Measurements from ENCODE around the gene KDF1.

KDF1 gene, protein sequence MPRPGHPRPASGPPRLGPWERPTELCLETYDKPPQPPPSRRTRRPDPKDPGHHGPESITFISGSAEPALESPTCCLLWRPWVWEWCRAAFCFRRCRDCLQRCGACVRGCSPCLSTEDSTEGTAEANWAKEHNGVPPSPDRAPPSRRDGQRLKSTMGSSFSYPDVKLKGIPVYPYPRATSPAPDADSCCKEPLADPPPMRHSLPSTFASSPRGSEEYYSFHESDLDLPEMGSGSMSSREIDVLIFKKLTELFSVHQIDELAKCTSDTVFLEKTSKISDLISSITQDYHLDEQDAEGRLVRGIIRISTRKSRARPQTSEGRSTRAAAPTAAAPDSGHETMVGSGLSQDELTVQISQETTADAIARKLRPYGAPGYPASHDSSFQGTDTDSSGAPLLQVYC

GRCh38 chr1:26959722-26960624 lies at the start of gene KDF1:
Gene KDF1, minus strand, starts transcription at chr1:26960468. Its CDS starts 8,088 bp downstream, at chr1:26952380.
- DNase-seq (ENCODE audit: low read depth, low spot score) = peak; percentile 85

DNA sequence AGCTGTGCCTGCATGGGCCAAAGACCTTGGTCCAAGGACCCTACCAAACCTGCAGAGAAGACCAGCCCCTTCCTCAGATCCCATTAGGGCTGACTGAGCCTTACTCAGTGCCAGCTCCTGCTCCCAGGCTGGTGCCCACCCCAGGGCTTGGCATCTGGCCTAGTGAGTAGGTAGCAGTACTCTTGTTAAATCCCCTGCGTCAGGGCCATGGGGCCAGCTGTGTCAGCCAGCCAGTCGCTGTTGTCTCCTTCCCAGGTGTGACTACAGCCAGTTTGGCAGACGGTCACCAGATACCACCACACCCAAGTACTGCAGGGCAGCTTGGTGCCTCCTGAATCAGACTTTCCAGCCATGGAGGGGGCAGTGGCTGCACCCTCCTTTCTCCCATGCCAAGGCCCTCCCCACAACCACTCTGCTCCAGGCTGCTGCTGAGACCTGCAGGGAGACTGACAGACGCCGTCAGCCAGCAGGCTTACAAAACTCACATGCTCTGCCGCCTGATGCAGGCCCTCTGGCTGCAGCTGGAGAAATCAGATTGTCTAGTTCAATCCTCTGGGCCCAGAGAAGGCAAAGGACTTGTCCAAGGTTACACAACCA lies 49.4 kb upstream of the KDF1 start:
- DNase-seq (ENCODE audit: low read depth, low spot score) = peak; percentile 55

GRCh38 chr1:27007909-27008582 lies 47.8 kb upstream of the KDF1 start:
- peak; percentile 94 for DNase-seq (ENCODE audit: low read depth, low spot score)

DNA sequence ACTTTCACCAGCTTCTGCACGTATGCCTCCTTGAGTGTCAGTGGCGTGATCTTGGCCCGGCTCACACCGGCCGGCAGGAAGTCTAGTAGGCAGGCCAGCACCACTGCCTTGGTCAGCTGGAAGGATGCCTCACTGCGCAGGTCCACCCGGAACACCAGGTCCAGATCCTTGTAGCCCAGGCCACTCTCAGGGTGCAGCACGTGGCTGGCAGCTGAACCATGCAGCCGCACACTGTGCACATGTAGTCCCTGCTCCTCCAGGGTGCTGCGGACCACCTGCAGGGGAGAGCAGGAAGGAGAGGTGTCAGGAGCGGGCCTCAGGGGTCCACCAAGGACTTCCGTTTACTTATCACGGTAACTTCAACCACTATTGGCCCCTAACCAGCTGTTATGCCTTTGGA lies 46.4 kb upstream of the KDF1 start:
- DNase-seq (ENCODE audit: low read depth, low spot score) = no peak

- peak; percentile 77 for DNase-seq (ENCODE audit: low read depth, low spot score)
Measured at GRCh38 chr1:27005648-27006496, 45.6 kb upstream of the KDF1 start.

DNA sequence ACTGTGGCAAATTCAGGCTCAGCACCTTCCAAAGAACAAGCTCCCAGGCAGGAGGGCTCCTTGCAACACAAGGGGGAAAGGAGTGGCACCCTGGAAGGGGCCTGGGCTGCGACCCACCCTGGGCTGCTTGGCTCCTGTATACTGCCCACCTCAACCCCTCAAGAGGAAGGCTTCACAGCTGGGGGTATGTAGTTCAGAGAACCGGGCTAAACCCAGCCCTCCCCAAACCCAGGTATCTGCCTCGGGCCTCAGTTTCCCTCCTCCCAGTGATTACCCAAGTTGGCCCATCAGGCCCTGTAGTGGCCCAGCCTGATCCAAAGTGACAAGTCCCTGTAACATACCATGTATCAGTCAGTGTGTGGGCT lies 44.9 kb upstream of the KDF1 start:
- DNase-seq (ENCODE audit: low read depth, low spot score) = no peak

DNA sequence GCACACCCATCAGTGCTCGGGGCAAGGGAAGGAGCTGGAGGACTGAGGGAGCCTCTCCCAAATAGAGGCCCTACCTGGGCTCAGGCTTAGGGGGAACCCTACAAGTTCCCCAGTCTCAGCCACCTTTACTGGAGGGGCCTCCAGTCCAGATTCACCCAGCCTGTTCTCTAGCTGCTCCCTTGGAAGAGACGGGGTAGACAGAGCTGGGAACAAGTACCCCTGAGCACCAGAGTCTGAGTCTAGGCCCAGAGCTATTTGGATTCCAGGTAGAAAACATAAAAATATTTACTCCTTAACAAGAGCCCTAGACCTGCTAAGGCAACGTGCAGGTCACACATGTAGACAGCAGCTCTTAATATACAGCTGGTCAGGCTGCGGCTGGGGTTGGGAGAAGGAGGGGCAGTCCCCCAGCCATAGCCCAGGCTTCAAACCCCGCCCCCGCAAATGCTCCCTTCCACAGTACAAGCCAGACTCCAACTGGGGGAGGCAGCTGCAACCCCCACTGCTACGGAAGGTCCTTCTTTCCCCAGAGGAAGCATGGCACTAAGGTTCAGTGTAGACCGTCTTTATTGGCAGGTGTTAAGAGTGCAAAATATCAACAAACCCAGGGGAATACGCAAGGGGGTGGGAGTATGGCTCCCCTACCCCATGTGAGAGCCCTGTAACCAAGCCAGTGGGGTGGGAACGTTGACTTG lies 44.4 kb upstream of the KDF1 start:
- DNase-seq (ENCODE audit: low read depth, low spot score) = no peak

GRCh38 chr1:27003745-27004470 lies 43.6 kb upstream of the KDF1 start:
- peak; percentile 58 for DNase-seq (ENCODE audit: low read depth, low spot score)

- DNase-seq (ENCODE audit: low read depth, low spot score) = no peak
Measured at GRCh38 chr1:27001570-27002360, 41.5 kb upstream of the KDF1 start.

DNA sequence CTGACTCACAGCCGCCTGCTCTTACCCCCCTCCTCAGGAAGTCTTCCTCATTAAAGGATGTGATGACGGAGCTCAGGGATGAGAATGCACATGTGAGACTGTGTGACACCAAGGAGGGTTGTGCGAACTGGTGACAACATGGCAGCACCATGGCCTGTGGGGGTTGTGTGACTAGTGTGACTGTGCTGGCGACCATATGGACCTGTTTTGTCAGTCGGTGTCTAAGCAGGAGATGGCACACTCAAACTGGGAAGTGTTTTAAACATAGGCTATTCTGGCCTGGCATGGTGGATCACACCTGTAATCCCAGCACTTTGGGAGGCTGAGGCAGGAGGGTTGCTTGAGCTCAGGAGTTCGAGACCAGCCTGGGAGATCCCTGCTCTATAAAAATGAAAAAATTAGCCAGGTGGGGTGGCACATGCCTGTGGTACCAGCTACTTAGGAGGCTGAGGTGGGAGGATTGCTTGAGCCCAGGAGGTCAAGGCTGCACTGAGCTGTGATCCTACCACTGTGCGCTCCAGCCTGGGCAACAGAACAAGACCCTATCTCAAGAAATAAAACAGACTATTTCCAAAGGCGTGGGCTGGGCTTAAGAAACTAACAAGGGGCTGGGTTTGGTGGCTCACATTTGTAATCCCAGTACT lies 40.7 kb upstream of the KDF1 start:
- no peak for DNase-seq (ENCODE audit: low read depth, low spot score)

DNA sequence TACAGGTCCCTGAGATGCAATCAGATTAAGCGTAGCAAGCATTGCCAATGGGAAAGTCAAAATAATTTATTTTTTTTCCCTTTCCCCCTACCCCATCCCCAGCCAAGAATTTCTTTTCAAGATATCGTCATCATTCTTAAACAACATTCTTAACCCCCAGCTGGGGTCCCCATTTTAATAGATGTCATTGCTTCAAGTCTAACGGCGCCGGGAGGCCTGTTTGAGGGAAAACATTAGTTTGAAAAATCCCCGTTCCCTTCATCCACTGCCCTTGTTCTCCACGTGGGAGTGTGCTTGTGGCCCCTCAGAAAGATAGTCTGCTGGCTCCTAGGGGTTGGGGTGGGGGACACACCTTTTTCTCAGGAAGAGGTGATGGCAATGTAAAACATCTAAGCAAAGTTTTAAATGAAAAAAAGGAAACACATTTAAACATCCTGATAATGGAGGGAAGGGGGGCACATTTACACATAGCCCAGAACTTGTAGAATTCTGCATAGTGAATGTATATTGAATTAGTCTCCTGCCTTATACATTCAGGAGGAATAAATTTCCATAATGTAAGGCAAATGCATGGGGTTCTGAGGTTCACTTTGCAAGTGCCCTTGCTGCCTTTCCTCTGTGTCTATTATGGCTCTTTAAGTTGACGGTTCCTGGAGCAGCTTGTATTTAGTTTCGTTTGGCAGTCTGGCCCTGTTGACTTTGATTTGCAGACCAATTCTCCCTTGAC lies 40.0 kb upstream of the KDF1 start:
- no peak for DNase-seq (ENCODE audit: low read depth, low spot score)

GRCh38 chr1:26999440-26999987 lies 39.2 kb upstream of the KDF1 start:
- peak; percentile 98 for DNase-seq (ENCODE audit: low read depth, low spot score)

DNA sequence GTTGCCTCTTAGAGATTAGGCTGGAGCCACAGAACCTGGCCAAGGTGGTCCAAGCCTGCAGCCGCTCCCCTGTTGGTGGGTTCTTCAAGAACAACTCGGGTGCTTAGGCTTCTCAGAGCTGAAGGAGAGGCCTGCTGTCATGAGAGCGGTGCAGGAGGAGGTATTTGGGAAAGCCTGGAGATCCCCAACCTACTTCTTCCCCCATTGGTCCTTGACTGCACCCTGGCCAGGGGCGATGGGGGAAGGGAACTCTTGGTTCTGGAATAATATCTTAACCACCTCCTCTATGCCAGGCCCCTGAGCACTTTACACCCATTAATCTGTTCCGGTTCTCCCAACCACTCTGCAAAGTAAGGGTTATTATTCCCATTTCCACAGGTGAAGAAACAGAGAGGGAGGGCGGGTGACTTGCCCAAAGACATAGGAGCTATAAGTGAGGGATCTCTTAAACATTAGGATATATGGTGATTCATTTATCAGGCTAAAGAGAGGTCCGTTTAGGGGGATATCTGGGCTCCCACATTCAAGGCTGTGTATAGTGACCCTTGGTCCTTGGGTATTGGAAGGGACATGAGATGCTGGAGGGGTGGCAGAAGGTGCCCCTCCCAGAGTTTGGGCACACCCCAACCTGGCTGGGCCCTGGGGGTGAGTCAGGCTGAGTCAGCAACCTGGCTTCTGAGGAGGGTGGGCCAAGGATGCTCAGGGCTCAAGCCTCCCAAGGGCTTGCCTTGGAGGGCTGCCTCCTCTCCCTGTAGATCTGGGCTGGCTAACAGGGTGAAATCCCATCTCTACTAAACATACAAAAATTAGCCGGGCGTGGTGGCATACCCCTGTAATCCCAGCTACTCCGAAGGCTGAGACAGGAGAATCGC lies 38.4 kb upstream of the KDF1 start:
- DNase-seq (ENCODE audit: low read depth, low spot score) = no peak

- DNase-seq (ENCODE audit: low read depth, low spot score) = no peak
Measured at GRCh38 chr1:26996665-26997064, 36.4 kb upstream of the KDF1 start.

GRCh38 chr1:26996024-26996423 lies 35.8 kb upstream of the KDF1 start:
- no peak for DNase-seq (ENCODE audit: low read depth, low spot score)

- DNase-seq (ENCODE audit: low read depth, low spot score) = no peak
Measured at GRCh38 chr1:26994787-26995517, 34.7 kb upstream of the KDF1 start.
